Hypothalamus (tissue), 51 donors: ENCODE data around the gene AJUBA.
"Not testable (repeated sequence)": the region's sequence is repeated elsewhere in the genome, so short reads cannot be mapped to it uniquely, and the experiment has no call there.

ENCODE experiments used
- DNase-seq, 51 donors: peaks; one replicate each; lab custom pipeline; 2025; lab: John Stamatoyannopoulos, UW

AJUBA gene

GRCh38 chr14:22982477-22983245, at the start of gene AJUBA:
AJUBA (minus strand) TSS chr14:22982551; CDS start chr14:22982266, 285 bp downstream.
- peak in 35 of 51 donors; percentile 6 to 68 (median 40) for DNase-seq

GRCh38 chr14:23030936-23031335, 48.6 kb upstream of the AJUBA start:
- no peak for DNase-seq

DNA sequence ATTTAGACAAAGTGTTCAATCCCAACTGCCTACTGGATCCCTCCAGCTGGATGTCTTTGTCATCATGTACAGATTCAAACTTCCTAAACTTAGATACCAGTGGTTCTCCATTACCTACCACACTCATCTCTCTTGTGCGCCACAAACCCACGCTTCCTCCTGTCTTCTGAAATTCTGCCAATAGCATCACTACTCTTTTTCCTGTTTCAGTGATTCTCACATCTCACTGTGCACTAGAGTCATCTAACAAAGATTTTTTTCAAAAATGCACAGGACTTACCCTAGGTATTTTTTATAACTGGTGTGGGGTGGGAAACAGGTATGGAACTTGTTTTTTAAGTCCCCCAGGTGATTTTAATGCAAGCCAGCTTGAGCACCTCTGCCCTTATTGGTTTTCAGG, 46.4 kb upstream of the AJUBA start:
- peak in 1 of 51 donors; percentile 6 for DNase-seq

DNA sequence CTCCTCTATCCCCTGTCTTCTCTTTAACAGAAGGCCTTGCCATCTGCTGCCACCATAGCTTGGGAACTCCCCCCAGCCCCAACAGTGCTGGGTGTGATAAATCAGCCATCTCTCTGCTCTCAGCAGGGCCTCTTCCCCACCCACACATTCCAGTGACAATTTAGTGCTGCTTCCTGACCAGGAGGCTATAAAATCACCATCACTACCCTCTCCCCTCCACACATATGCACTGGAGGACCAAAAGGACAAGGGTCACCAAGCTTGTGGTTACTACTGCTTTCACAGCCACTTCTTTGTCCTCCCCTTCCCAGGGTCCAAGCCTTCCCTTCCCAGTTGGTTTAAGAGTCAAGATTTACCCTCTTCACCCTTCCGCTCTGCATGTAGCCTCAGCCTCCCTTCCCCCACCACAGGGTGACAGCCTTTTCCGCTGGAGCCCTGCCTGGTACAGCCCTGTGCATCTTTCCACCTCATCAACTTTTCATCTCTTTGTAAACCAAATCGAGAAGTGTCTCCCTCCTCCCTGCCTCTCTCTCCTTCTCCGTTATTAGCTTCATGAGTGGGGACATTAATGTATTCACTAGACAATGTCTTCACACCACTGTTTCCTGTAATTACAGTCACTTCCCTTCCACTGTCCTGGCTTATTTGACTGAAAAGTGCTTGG, 42.9 kb upstream of the AJUBA start:
- no peak for DNase-seq

- DNase-seq: no peak
Observed at GRCh38 chr14:23024612-23025075, 42.3 kb upstream of the AJUBA start.

- DNase-seq: no peak
Observed at GRCh38 chr14:23023795-23024152, 41.4 kb upstream of the AJUBA start.

DNA sequence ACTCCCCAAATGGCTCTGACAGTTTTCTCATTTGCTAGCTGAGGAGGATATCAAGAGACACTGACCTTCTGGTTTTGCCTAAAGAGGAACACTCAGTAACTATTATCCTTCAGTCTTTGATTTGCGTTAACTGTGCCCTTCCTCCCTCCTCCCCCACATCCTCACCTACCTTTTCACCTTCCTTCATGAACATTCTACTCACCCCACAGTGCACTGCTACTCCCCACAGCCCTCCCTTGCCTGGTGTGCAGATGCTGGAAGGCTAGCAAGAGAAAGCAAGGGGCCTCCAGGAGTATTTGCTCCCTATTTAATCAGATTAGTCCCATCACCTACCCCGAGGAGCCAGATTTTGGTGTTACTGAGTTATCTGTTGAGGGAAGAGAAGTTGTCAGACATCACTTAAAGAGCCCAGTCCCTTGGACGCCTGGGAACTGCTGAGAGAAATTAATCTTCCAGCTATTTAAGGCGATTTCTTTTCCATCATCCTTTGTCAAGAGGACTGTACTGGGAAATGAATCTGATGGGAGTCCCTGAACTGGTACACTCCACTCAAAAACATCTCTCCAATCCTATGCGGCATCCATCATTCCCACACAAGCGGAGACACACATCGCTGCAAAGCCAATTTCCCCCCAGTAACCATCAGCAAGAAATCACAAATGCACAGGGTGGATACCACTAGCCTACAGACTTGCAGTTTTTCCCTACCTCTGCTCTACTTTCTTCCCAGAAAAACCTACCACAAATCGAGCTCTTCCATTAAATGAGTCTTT, 40.9 kb upstream of the AJUBA start:
- DNase-seq: no peak

GRCh38 chr14:23021889-23022442, 39.6 kb upstream of the AJUBA start:
- no peak for DNase-seq

GRCh38 chr14:23021434-23021833, 39.1 kb upstream of the AJUBA start:
- no peak for DNase-seq

GRCh38 chr14:23020143-23021128, 38.1 kb upstream of the AJUBA start:
- no peak for DNase-seq

DNA sequence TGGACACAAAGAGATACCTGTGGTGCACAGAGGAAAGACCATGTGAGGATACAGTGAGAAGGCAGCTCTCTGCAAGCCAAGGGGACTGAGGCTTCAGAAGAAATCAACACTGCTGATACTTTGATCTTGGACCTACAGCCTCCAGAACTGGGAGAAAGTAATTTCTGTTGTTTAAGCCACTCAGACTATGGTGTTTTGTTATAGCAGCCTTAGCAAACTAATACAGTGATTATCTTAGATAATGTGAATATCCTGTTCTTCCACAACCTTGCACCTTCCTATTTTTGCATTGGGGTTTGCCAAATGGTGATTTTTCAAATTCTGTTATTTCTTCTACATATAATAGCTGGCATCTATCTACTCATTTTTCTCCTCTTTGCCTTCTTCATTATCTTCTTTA, 35.8 kb upstream of the AJUBA start:
- DNase-seq: no peak

DNA sequence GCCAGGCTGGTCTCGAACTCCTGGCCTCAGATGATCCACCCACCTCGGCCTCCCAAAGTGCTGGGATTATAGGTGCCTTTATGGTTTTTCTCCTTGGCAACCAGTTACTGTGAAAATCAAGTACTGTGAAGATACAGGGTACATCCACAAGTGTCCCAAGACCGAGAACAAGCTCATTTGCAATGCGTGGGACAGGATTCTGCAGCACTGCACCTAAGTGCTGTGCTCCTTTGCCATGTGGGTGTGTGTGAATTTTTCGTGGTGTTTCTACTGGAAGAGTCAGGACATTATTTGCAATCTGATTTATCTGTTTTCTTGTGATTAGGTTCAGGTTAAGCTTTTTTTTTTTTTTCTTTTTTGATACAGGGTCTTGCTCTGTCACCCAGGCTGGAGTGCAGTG, 34.7 kb upstream of the AJUBA start:
- DNase-seq: no peak

- no peak for DNase-seq
Observed at GRCh38 chr14:23015618-23016017, 33.3 kb upstream of the AJUBA start.

DNA sequence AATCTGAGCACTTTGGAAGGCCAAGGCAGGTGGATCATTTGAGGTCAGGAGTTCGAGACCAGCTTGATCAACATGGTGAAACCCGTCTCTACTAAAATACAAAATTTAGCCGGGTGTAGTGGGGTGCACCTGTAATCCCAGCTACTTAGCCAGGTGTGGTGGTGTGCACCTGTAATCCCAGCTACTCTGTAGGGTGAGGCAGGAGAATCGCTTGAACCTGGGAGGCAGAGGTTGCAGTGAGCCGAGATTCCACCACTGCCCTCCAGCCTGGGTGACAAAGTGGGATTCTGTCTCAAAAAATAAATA, 31.4 kb upstream of the AJUBA start:
- DNase-seq: not testable (repeated sequence)

- no peak for DNase-seq
Observed at GRCh38 chr14:23013054-23013748, 30.9 kb upstream of the AJUBA start.

DNA sequence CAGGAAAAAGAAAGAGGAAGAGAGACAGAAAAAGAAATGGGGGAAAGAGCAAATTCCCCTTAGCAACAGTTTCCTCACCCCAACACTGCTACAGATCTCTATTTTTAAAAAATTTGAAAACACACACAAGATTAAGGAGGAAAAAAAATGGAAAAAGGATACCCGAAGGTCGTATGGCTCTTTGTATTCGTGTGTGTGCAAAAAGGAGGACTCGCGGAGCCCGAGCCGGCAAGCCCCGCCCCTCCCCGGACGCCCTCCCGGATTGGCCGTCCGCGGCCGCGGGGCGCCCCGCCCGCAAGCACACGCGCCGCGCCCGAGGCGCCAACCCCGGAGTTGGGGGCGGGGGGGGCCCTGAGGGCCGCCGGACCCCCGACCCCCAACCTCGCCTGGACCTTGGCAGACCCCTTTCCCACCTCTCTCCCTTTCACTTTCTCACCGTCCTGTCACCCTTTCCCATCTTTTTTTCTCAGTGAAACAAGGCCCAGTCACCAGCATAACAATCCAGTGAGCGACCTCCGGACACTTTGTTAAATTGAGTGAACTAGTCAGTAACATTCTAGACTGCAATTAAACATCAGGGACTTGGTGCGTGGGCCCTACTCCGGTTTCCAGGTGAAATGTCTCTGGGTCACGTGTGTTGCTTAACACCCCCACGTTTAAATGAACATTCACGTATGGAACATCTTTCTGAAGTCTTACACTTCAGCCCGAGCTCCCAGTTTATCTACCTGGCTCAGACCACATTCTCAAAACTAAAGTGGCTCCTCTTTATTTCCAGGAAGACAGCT, 27.8 kb upstream of the AJUBA start, which contains the start of gene C14orf93:
Gene C14orf93, minus strand, starts transcription at position 205 of the 788 bp plus-strand sequence. CDS start 11,120 bp downstream, outside the sequence.
- peak in 48 of 51 donors; percentile 4 to 85 (median 47) for DNase-seq

DNA sequence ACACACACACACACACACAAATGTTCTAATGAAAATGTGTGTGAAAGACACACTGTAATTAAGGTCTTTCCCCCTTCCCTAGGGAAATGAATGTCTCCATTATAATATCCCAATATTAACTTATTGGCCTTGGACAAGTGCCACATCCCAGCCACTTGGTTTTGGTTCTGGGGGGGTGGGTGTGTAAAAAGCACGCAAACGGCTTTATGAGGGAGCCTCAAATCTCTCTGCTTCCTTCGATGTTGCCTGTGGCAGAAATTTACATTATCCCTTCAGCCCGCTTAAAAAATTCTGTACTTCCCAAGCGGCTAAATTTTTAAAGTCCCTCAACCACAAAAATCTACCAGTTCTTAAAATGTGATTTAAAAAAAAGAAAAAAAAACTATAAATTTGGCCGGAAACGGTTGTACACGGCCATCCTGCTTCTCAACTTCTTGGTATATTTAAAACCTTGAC, 27.2 kb upstream of the AJUBA start:
- no peak for DNase-seq

DNA sequence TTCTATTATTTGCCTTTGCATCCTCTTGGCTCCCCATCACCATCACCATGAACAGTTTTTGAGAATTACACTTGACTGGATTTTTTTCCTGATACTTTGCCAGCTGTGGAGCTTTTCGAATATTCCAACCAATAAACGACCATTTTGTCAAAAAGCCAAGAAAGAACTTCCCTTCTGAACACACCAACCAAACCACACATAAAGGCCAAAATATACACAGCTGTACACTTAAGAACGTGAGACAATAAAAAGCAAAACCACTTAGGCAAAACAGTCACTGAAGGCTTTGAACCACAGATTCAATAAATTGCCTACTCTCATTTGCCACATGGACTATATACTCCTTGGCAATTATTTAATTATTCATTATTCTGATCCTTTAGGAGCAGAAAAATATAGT, 26.5 kb upstream of the AJUBA start:
- DNase-seq: no peak
